Measurements from ENCODE around the gene SLC25A25. TPM values are rescaled to one million over a fixed set of nuclear protein-coding genes. Genes with fewer than 3 reads are reported as not detected.
"Not testable (repeated sequence)": the region's sequence is repeated elsewhere in the genome, so short reads cannot be mapped to it uniquely, and the experiment has no call there.

Gene SLC25A25
- total and polyA plus RNA-seq, 9 of the 15 experiments (the other 6 are each of a cell fraction or from before 2014, with no cell fraction given): 0.07 to 35.9 (median 23.2) TPM

DNA sequence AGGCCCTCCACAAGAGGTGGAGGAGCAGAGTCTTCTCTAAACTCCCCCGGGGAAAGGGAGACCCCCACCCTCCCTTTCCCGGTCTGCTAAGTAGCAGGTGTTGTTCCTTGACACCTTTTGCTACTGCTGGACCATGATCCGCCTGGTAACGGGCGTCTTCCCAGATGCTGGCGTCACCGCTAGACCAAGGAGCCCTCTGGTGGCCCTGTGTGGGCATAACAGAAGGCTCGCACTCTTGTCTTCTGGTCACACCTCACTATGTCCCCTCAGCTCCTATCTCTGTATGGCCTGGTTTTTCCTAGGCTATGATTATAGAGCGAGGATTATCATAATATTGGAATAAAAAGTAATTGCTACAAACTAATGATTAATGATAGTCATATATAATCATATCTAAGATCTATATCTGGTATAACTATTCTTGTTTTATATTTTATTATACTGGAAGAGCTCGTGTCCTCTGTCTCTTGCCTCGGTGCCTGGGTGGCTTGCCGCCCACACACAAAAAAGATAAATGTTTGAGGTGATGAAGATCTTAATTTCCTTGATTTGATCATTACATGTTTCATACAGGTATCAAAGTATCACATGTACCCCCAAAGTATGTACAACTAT lies 62.1 kb downstream of the SLC25A25 start:
- H3K4me3 ChIP-seq; CTCF ChIA-PET (ENCODE audit: low intra/inter-chr PET ratio); H3K27ac ChIP-seq (ENCODE audit: extremely low read depth, low read depth, low read length); H3K9ac ChIP-seq (ENCODE audit: insufficient read depth in 1 of 2, low read depth in 2 of 2, low read length in 2 of 2); DNase-seq (ENCODE audit: extremely low read depth in 1 of 4, low spot score in 3 of 4); H3K4me2 ChIP-seq (ENCODE audit: insufficient read depth, low read length); H3K9me1 ChIP-seq (ENCODE audit: control insufficient read depth, insufficient read depth, low read length); H3K27me3 ChIP-seq (ENCODE audit: control insufficient read depth in 2 of 2, insufficient read depth in 2 of 2, low read length in 2 of 2); FAIRE-seq; ATAC-seq; H2AFZ ChIP-seq (ENCODE audit: low read depth, low read length); H3K9me3 ChIP-seq (replicated peaks; ENCODE audit: control insufficient read depth, insufficient read depth, low read depth, low read length); in situ Hi-C loops (cut with MboI); H4K20me1 ChIP-seq (replicated peaks; ENCODE audit: control insufficient read depth, insufficient read depth, low read length); BruUV-seq (replicated peaks); TF ChIP-seq CREB1 (IDR thresholded peaks at IDR 0.05); ATF1 (CRISPR knock-in tag; IDR thresholded peaks at IDR 0.05): not testable (repeated sequence)
- Histone ChIP-seq H3K36me3 (ENCODE audit: control insufficient read depth, insufficient read depth, low read length) (peaks cover 11% of the 10 kb centered on the region), H3K4me1 (replicated peaks in 1 of 2; ENCODE audit: control insufficient read depth in 2 of 2, insufficient read depth in 2 of 2, low read length in 2 of 2) (peaks cover 10 to 36% of the 10 kb centered on the region in 2 experiments), H3K79me2 (ENCODE audit: control insufficient read depth, insufficient read depth, low read length) (peaks cover 28% of the 10 kb centered on the region)
- 17% methylated on average over 9 of the region's 12 CpGs for WGBS (ENCODE audit: insufficient coverage, low coverage, missing lambda C conversion rate)
- intact Hi-C loops (cut with micrococcal nuclease): loop anchor here (5.0 to 10.0 kb wide), 3 partner anchors 65 to 282 kb away; partner anchors contain the start of genes CIZ1, GOLGA2 and SWI5
- POLR2A ChIA-PET: interaction anchor here (1.3 kb wide), 1 partner anchor 20 kb away, joined by 4 read pairs; no protein-coding TSS in a partner anchor
- TF ChIP-seq CREB1 (CRISPR knock-in tag; IDR thresholded peaks at IDR 0.05) (peak; percentile 49; the same call in 1 of the 2 replicates), L3MBTL2 (IDR thresholded peaks at IDR 0.05) (0 out of 2 replicates have a peak, but pooled peaks have one; percentile 16), ATF1 (tag; IDR thresholded peaks at IDR 0.05) (peak; percentile 71), RAD21 (CRISPR knock-in tag; conservative IDR thresholded peaks at IDR 0.05 in 1 of 2, IDR thresholded peaks at IDR 0.05 in 1 of 2) (peak; percentile 14 to 34; a peak in 1 of 4 replicates), CREM (IDR thresholded peaks at IDR 0.05; ENCODE audit: low read depth) (peak; percentile 44)

DNA sequence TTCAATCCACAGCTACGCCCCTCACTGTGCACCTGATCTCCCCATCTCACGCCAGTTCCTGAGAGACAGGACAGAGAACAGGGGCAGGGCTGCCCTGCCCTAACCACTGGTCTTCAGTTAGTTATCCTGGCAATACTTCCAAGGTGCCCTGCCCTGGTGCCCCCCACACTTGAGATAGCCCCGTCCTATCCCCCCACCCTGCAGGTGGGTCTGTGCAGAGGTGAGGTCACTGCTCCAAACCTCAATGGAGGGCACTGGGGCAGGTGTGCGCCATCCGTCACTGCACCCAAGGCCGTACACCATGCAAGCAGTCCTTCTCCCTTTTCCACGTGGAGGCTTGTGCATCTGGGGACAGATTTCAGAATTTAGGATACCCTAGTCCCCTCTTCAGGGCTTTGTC lies 62.6 kb downstream of the SLC25A25 start:
- WGBS (ENCODE audit: insufficient coverage, low coverage, missing lambda C conversion rate): 49% methylated on average over 7 of the region's 7 CpGs
- CTCF ChIA-PET (ENCODE audit: low intra/inter-chr PET ratio); FAIRE-seq: not testable (repeated sequence)

DNA sequence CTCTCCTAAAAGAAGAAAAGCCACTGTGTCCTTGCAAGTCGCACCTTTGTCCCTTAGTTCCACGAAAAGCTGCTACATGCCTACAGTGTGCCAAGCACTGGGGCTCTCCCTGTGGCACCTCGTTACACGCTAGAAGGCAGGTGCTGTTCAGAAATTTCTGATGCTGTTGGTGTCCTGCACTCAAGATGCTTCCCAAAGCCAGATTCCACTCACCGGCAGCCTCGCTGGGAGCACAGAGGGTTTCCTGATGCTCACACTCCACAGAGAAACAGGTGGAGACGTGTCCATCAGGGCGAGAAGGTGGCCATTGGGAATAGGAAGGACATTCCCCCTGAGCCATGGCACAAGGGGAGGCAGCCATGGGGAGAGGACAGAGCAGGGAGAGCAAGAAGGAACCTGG lies 63.3 kb downstream of the SLC25A25 start:
- FAIRE-seq; CTCF ChIA-PET (ENCODE audit: low intra/inter-chr PET ratio); H3K27me3 ChIP-seq (ENCODE audit: control insufficient read depth in 2 of 2, insufficient read depth in 2 of 2, low read length in 2 of 2); H3K9me3 ChIP-seq (replicated peaks; ENCODE audit: control insufficient read depth, insufficient read depth, low read depth, low read length); ATAC-seq; in situ Hi-C loops (cut with MboI); DNase-seq (ENCODE audit: extremely low read depth in 1 of 4, low spot score in 3 of 4); H4K20me1 ChIP-seq (replicated peaks; ENCODE audit: control insufficient read depth, insufficient read depth, low read length); POLR2A ChIA-PET; H3K9me1 ChIP-seq (ENCODE audit: control insufficient read depth, insufficient read depth, low read length); intact Hi-C loops (cut with micrococcal nuclease); H3K27ac ChIP-seq (ENCODE audit: extremely low read depth, low read depth, low read length); H3K4me2 ChIP-seq (ENCODE audit: insufficient read depth, low read length); H3K36me3 ChIP-seq (ENCODE audit: control insufficient read depth, insufficient read depth, low read length); BruUV-seq (replicated peaks); H2AFZ ChIP-seq (ENCODE audit: low read depth, low read length); H3K4me3 ChIP-seq: not testable (repeated sequence)
- WGBS (ENCODE audit: insufficient coverage, low coverage, missing lambda C conversion rate): 9% methylated on average over 8 of the region's 8 CpGs
- Histone ChIP-seq H3K4me1 (replicated peaks in 1 of 2; ENCODE audit: control insufficient read depth in 2 of 2, insufficient read depth in 2 of 2, low read length in 2 of 2) (peaks cover 0 to 24% of the 10 kb centered on the region in 2 experiments; a peak in 2 of 5 replicates), H3K9ac (ENCODE audit: insufficient read depth in 1 of 2, low read depth in 2 of 2, low read length in 2 of 2) (peak overlapping the region in 1 of 2 experiments; percentile 52; a peak in 1 of 4 replicates), H3K79me2 (ENCODE audit: control insufficient read depth, insufficient read depth, low read length) (peaks cover 16% of the 10 kb centered on the region)

More for the DNA sequence above, 62.6 kb downstream of the SLC25A25 start:
- BruUV-seq (replicated peaks); H3K9ac ChIP-seq (ENCODE audit: insufficient read depth in 1 of 2, low read depth in 2 of 2, low read length in 2 of 2); H3K27ac ChIP-seq (ENCODE audit: extremely low read depth, low read depth, low read length); intact Hi-C loops (cut with micrococcal nuclease); POLR2A ChIA-PET; ATAC-seq; DNase-seq (ENCODE audit: extremely low read depth in 1 of 4, low spot score in 3 of 4); H3K4me2 ChIP-seq (ENCODE audit: insufficient read depth, low read length); in situ Hi-C loops (cut with MboI); H2AFZ ChIP-seq (ENCODE audit: low read depth, low read length); H3K36me3 ChIP-seq (ENCODE audit: control insufficient read depth, insufficient read depth, low read length); H4K20me1 ChIP-seq (replicated peaks; ENCODE audit: control insufficient read depth, insufficient read depth, low read length); H3K4me3 ChIP-seq; H3K9me3 ChIP-seq (replicated peaks; ENCODE audit: control insufficient read depth, insufficient read depth, low read depth, low read length); H3K27me3 ChIP-seq (ENCODE audit: control insufficient read depth in 2 of 2, insufficient read depth in 2 of 2, low read length in 2 of 2); H3K9me1 ChIP-seq (ENCODE audit: control insufficient read depth, insufficient read depth, low read length): not testable (repeated sequence)
- peaks cover 23% of the 10 kb centered on the region for H3K79me2 ChIP-seq (ENCODE audit: control insufficient read depth, insufficient read depth, low read length)
- peaks cover 6 to 30% of the 10 kb centered on the region in 2 experiments for H3K4me1 ChIP-seq (replicated peaks in 1 of 2; ENCODE audit: control insufficient read depth in 2 of 2, insufficient read depth in 2 of 2, low read length in 2 of 2)
